Measurements from ENCODE around the gene LRRN4CL.
"Not testable (repeated sequence)": the region's sequence is repeated elsewhere in the genome, so short reads cannot be mapped to it uniquely, and the experiment has no call there.

Gene LRRN4CL

GRCh38 chr11:62709247-62710000 is 20.1 kb upstream of the LRRN4CL start:
- peak; percentile 86 for DNase-seq

- peak; percentile 52 for DNase-seq
Observed at GRCh38 chr11:62708793-62709192, 19.5 kb upstream of the LRRN4CL start.

GRCh38 chr11:62708392-62708791 is 19.1 kb upstream of the LRRN4CL start:
- no peak for DNase-seq

- no peak for DNase-seq
Observed at GRCh38 chr11:62707277-62707861, 18.0 kb upstream of the LRRN4CL start, which contains the start of the genes BSCL2 and GNG3. Gene BSCL2, minus strand, starts transcription at chr11:62707424. Its CDS starts 229 bp downstream, at chr11:62707195. Gene GNG3, plus strand, starts transcription at chr11:62707676. Its CDS starts 620 bp downstream, at chr11:62708296.

- no peak for DNase-seq
Observed at GRCh38 chr11:62706850-62707247, 17.5 kb upstream of the LRRN4CL start.

- DNase-seq, result peak; percentile 91
Observed at GRCh38 chr11:62705880-62706849, 16.8 kb upstream of the LRRN4CL start.

- DNase-seq, result no peak
Observed at GRCh38 chr11:62705413-62705812, 16.1 kb upstream of the LRRN4CL start.

- not testable (repeated sequence) for DNase-seq
Observed at GRCh38 chr11:62703921-62704320, 14.6 kb upstream of the LRRN4CL start.

- DNase-seq, result no peak
Observed at GRCh38 chr11:62702246-62702645, 12.9 kb upstream of the LRRN4CL start.

GRCh38 chr11:62694455-62695167 is 5.3 kb upstream of the LRRN4CL start:
- peak; percentile 72 for DNase-seq

GRCh38 chr11:62693624-62694023 is 4.3 kb upstream of the LRRN4CL start:
- not testable (repeated sequence) for DNase-seq

- DNase-seq, result no peak
Observed at GRCh38 chr11:62688491-62688890, 839 bp downstream of the LRRN4CL start.

GRCh38 chr11:62687508-62688396 is 1.6 kb downstream of the LRRN4CL start:
- DNase-seq, result no peak

GRCh38 chr11:62682518-62682917 is 6.8 kb downstream of the LRRN4CL start:
- no peak for DNase-seq

- no peak for DNase-seq
Observed at GRCh38 chr11:62680825-62681240, 8.5 kb downstream of the LRRN4CL start.

- peak; percentile 81 for DNase-seq
Observed at GRCh38 chr11:62678770-62679696, 10.3 kb downstream of the LRRN4CL start, which contains the start of gene UBXN1. Gene UBXN1, minus strand, starts transcription at chr11:62679073. Its CDS starts 150 bp downstream, at chr11:62678923.

GRCh38 chr11:62678433-62678769 is 10.9 kb downstream of the LRRN4CL start:
- no peak for DNase-seq

GRCh38 chr11:62677714-62678113 is 11.6 kb downstream of the LRRN4CL start:
- DNase-seq, result no peak

- no peak for DNase-seq
Observed at GRCh38 chr11:62677156-62677555, 12.2 kb downstream of the LRRN4CL start.

- DNase-seq, result no peak
Observed at GRCh38 chr11:62676698-62677097, 12.6 kb downstream of the LRRN4CL start.

All from activated CD4-positive, CD25-positive, alpha-beta regulatory T cell treated with anti-CD3 and anti-CD28 coated beads, Interleukin-2, amount 50 U/mL, for 72 hours (primary cell).